SJCRH30 (cell line): ENCODE data around the gene LIME1. TPM values are rescaled to one million over a fixed set of nuclear protein-coding genes. Genes with fewer than 3 reads are reported as not detected.

ENCODE experiments used
- DNase-seq, 2 experiments: peaks; one replicate each; pipeline ENCODE4 v3.0.0-alpha.2; 2015 to 2020
- H3K27ac ChIP-seq: fragments of 250-450 bp; sonication (Bioruptor Pico); 2 replicates; pipeline ENCODE4 v1.5.1; 2020; ENCODE audit warnings: mild to moderate bottlenecking, moderate library complexity
- H3K27me3 ChIP-seq: fragments of 250-450 bp; sonication (Bioruptor Pico); 2 replicates; pipeline ENCODE4 v1.5.1; 2020; ENCODE audit warnings: mild to moderate bottlenecking, moderate library complexity
- H3K36me3 ChIP-seq: fragments of 250-450 bp; sonication (Bioruptor Pico); 2 replicates; pipeline ENCODE4 v1.5.1; 2020; ENCODE audit warnings: mild to moderate bottlenecking, moderate library complexity
- H3K4me1 ChIP-seq: fragments of 250-450 bp; sonication (Bioruptor Pico); 2 replicates; pipeline ENCODE4 v1.5.1; 2020; ENCODE audit warnings: mild to moderate bottlenecking, moderate library complexity
- H3K4me3 ChIP-seq: fragments of 250-450 bp; sonication (Bioruptor Pico); 2 replicates; pipeline ENCODE4 v1.5.1; 2020; ENCODE audit warnings: mild to moderate bottlenecking, moderate library complexity
- H3K9me3 ChIP-seq: fragments of 250-450 bp; sonication (Bioruptor Pico); replicated peaks from 2 replicates; pipeline ENCODE4 v1.5.1; 2020; ENCODE audit warnings: mild to moderate bottlenecking, moderate library complexity
- total RNA-seq: library from RNA; depleted of rRNA; stranded (reverse); fragments of >200 nt; shearing (Covaris generic); gene quantifications from 2 replicates; pipeline ENCODE4 v1.2.3, GENCODE V29; 2014

LIME1 gene
- total RNA-seq, 1 experiment from 2014 or later = 10.0 TPM

GRCh38 chr20:63736893-63737694, 630 bp downstream of the LIME1 start:
- Histone ChIP-seq H3K4me3 (no peak overlapping the region), H3K36me3 (peaks cover 17% of the 10 kb centered on the region), H3K9me3 (no peaks in the 10 kb centered on the region; the same call in 1 of the 2 replicates), H3K27ac (no peak overlapping the region), H3K27me3 (no peaks in the 10 kb centered on the region), H3K4me1 (peaks cover 6% of the 10 kb centered on the region)
- DNase-seq = no peak

GRCh38 chr20:63737695-63737944, 1.2 kb downstream of the LIME1 start:
- no peaks in the 10 kb centered on the region; the same call in 1 of the 2 replicates for H3K9me3 ChIP-seq
- no peak overlapping the region for H3K4me3 ChIP-seq
- H3K36me3 ChIP-seq = peaks cover 18% of the 10 kb centered on the region
- no peaks in the 10 kb centered on the region for H3K27me3 ChIP-seq
- H3K27ac ChIP-seq = no peak overlapping the region
- peaks cover 6% of the 10 kb centered on the region for H3K4me1 ChIP-seq
- no peak for DNase-seq

- Histone ChIP-seq H3K27ac (no peak overlapping the region), H3K27me3 (no peaks in the 10 kb centered on the region), H3K4me3 (no peak overlapping the region), H3K36me3 (peaks cover 17% of the 10 kb centered on the region), H3K4me1 (peaks cover 6% of the 10 kb centered on the region), H3K9me3 (no peaks in the 10 kb centered on the region)
- DNase-seq = no peak
Measured at GRCh38 chr20:63737945-63738686, 1.7 kb downstream of the LIME1 start.

GRCh38 chr20:63738687-63739129, 2.2 kb downstream of the LIME1 start:
- Histone ChIP-seq H3K4me3 (peak overlapping the region; percentile 50; the same call in 1 of the 2 replicates), H3K9me3 (no peaks in the 10 kb centered on the region), H3K27me3 (no peaks in the 10 kb centered on the region), H3K27ac (no peak overlapping the region), H3K36me3 (peaks cover 11% of the 10 kb centered on the region), H3K4me1 (peaks cover 6% of the 10 kb centered on the region)
- peak; percentile 62 for DNase-seq

- peaks cover 6% of the 10 kb centered on the region for H3K4me1 ChIP-seq
- peak; percentile 77 to 91 for DNase-seq
- no peaks in the 10 kb centered on the region for H3K27me3 ChIP-seq
- peak within 1 kb of the TSS; percentile 27 for H3K27ac ChIP-seq
- no peaks in the 10 kb centered on the region for H3K9me3 ChIP-seq
- peaks cover 7% of the 10 kb centered on the region for H3K36me3 ChIP-seq
- H3K4me3 ChIP-seq = peak within 1 kb of the TSS; percentile 80
Measured at GRCh38 chr20:63739130-63740069, 2.9 kb downstream of the LIME1 start, which contains the start of gene SLC2A4RG. SLC2A4RG (plus strand) TSS chr20:63739776; CDS start chr20:63739913, 137 bp downstream.

- peaks cover 6% of the 10 kb centered on the region for H3K4me1 ChIP-seq
- peak overlapping the region; percentile 80 for H3K4me3 ChIP-seq
- no peaks in the 10 kb centered on the region for H3K27me3 ChIP-seq
- no peaks in the 10 kb centered on the region for H3K9me3 ChIP-seq
- peaks cover 7% of the 10 kb centered on the region for H3K36me3 ChIP-seq
- DNase-seq = peak in 1 of 2 experiments; percentile 58
- H3K27ac ChIP-seq = peak overlapping the region; percentile 27
Measured at GRCh38 chr20:63740070-63740626, 3.7 kb downstream of the LIME1 start.

GRCh38 chr20:63740627-63741353, 4.3 kb downstream of the LIME1 start:
- DNase-seq = peak; percentile 94
- H3K27me3 ChIP-seq = no peaks in the 10 kb centered on the region
- peak overlapping the region; percentile 27 for H3K27ac ChIP-seq
- H3K9me3 ChIP-seq = no peaks in the 10 kb centered on the region
- H3K4me3 ChIP-seq = peak overlapping the region; percentile 80
- H3K4me1 ChIP-seq = peaks cover 6% of the 10 kb centered on the region
- peaks cover 7% of the 10 kb centered on the region for H3K36me3 ChIP-seq

- no peak for DNase-seq
- H3K4me3 ChIP-seq = peak overlapping the region; percentile 80
- H3K27ac ChIP-seq = peak overlapping the region; percentile 27
- H3K9me3 ChIP-seq = no peaks in the 10 kb centered on the region
- H3K36me3 ChIP-seq = peaks cover 7% of the 10 kb centered on the region
- no peaks in the 10 kb centered on the region for H3K27me3 ChIP-seq
- peaks cover 6% of the 10 kb centered on the region for H3K4me1 ChIP-seq
Measured at GRCh38 chr20:63741354-63741675, 4.9 kb downstream of the LIME1 start.

- Histone ChIP-seq H3K27ac (no peak overlapping the region; the same call in 1 of the 2 replicates), H3K9me3 (no peaks in the 10 kb centered on the region), H3K27me3 (no peaks in the 10 kb centered on the region), H3K4me3 (peak overlapping the region; percentile 80), H3K36me3 (peaks cover 7% of the 10 kb centered on the region), H3K4me1 (peaks cover 6% of the 10 kb centered on the region)
- DNase-seq = no peak
Measured at GRCh38 chr20:63741676-63742380, 5.4 kb downstream of the LIME1 start.

- Histone ChIP-seq H3K4me1 (peaks cover 6% of the 10 kb centered on the region), H3K27ac (no peak overlapping the region), H3K9me3 (no peaks in the 10 kb centered on the region), H3K27me3 (no peaks in the 10 kb centered on the region), H3K4me3 (no peak overlapping the region), H3K36me3 (peaks cover 7% of the 10 kb centered on the region)
- no peak for DNase-seq
Measured at GRCh38 chr20:63742381-63743024, 6.0 kb downstream of the LIME1 start.

GRCh38 chr20:63743210-63743970, 6.9 kb downstream of the LIME1 start:
- H3K36me3 ChIP-seq = peaks cover 7% of the 10 kb centered on the region
- no peak overlapping the region for H3K4me3 ChIP-seq
- H3K9me3 ChIP-seq = no peaks in the 10 kb centered on the region
- peaks cover 6% of the 10 kb centered on the region for H3K4me1 ChIP-seq
- DNase-seq = no peak
- H3K27me3 ChIP-seq = no peaks in the 10 kb centered on the region
- no peak overlapping the region for H3K27ac ChIP-seq

GRCh38 chr20:63744158-63744557, 7.7 kb downstream of the LIME1 start:
- H3K4me3 ChIP-seq = no peak overlapping the region
- H3K27ac ChIP-seq = no peak overlapping the region
- no peak for DNase-seq
- H3K27me3 ChIP-seq = no peaks in the 10 kb centered on the region
- H3K4me1 ChIP-seq = peaks cover 6% of the 10 kb centered on the region
- H3K36me3 ChIP-seq = peaks cover 7% of the 10 kb centered on the region
- H3K9me3 ChIP-seq = no peaks in the 10 kb centered on the region
